Right lung (tissue), 5 donors: ENCODE data around the gene DPPA5. TPM values are rescaled to one million over a fixed set of nuclear protein-coding genes. Genes with fewer than 3 reads are reported as not detected.
A peak's percentile ranks its signal among the peaks of the same experiment; 100 is the strongest.
"Not testable (repeated sequence)": the region's sequence is repeated elsewhere in the genome, so short reads cannot be mapped to it uniquely, and the experiment has no call there.

Experiments used
- DNase-seq, 2 donors: peaks; one replicate each; pipeline ENCODE4 v3.0.0-alpha.2; 2013
- polyA plus RNA-seq, 5 donors: library from polyadenylated mRNA; unstranded; fragments of 120-200 nt; gene quantifications; one replicate each; pipeline versions ENCODE4 v1.2.1 to v1.2.3, GENCODE V29; 2013; ENCODE audit warnings: inconsistent platforms in 1 of 5, low replicate concordance in 1 of 5; ENCODE audit not compliant: insufficient read length in 5 of 5, insufficient read depth in 1 of 5

The DPPA5 gene
- polyA plus RNA-seq, 5 donors, result not detected

DNA sequence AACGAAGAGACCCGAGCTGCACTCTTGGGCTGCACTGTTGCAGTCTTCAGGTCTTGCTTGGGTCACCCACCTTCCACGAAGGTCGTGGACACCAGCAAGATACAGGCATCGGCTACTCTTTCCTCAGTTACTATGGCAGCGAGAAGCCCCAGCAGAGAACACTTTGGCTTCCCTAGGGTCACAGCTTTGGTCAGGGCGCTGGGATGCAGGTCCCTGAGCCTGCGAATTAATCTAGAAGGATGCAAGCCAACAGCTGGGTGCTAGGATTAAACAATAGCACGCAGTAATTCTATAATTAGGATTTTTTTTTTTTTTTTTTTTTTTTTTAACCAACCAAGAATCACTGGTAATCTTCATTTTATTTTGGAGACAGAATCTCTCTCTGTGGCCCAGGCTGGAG lies 10.5 kb upstream of the DPPA5 start:
- no peak for DNase-seq

DNA sequence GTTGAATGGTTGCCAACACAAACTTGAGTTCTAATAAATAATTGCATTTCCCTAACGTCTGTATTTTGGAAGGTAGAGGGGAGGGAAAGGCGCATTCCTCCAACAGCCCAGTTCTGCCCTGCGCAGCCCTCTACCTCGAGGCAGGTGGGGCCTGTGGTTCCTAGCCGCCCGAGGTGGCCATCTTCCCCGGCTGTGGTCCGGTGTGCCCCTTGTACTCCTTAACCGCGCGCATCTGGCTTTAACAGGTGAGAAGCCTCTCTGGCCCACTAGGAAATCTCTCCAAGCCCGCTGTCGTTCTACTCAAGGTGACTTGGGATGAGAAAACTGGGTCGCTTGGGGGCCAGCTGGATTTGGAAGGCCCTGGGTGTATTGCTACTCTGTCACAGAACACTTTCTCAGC lies 10.0 kb upstream of the DPPA5 start:
- DNase-seq, result no peak

DNA sequence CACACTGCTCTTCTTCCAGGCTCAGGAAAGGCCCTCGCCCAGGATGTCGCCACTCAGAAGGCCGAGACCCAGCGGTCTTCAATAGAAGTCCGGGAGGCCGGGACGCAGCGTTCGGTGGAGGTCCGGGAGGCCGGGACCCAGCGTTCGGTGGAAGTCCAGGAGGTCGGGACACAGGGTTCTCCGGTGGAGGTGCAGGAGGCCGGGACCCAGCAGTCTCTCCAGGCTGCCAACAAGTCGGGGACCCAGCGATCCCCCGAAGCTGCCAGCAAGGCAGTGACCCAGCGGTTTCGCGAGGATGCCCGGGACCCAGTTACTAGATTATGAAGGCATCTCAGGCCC lies 9.4 kb upstream of the DPPA5 start:
- DNase-seq, result no peak

- DNase-seq, result no peak
These were observed 8.9 kb upstream of the DPPA5 start for GRCh38 chr6:73362869-73363536.

- DNase-seq, result no peak
These were observed 8.3 kb upstream of the DPPA5 start, which contains the start of gene KHDC3L for GRCh38 chr6:73362358-73362757. Gene KHDC3L, plus strand, starts transcription at chr6:73362658. Its CDS starts 72 bp downstream, at chr6:73362730.

DNA sequence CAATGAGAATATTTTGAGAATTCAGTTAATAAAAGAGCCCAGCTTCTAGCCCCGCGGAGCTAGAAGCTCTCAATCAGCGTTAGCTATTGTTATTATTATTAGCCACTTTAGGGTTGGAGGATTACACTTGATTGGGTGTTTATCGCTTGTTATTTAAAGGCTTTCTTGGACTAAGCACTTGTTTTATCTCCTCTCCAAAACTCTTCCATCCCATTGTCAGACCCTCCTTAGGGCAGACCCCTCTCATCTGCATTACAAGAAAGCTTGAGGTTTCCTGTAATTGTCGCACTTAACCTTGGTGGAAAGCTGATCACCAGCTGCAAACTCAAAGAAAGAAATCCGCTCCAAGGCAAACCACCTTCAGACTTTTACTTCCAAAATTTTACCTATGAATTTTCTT lies 4.8 kb downstream of the DPPA5 start:
- no peak for DNase-seq

DNA sequence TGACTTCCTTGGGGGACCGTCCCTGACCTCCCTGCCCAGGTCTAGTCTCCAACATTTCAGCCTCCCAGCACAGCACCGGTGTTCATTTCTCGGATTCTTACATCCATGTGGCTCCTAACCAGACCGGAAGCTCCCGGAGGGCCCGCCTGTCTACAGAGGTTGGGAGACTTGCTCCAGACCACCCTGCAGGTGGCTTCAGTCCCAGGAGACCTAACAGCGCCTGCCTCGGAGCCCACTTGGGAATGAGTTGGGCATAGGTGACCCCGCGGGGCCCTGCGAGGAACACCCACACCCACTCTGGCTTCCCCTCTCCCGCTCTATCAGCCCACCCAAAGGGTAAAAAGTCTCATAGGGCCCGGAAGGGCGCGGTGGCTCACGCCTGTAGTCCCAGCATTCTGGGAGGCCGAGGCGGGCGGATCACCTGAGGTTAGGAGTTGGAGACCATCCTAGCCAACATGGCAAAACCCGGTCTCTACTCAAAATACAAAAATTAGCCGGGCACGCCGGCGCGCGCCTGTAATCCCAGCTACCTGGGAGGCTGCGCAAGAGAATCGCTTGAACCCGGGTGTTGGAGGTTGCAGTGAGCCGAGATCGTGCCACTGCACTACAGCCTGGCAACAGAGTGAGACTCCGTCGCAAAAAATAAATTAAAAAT lies 5.4 kb downstream of the DPPA5 start:
- no peak for DNase-seq

DNA sequence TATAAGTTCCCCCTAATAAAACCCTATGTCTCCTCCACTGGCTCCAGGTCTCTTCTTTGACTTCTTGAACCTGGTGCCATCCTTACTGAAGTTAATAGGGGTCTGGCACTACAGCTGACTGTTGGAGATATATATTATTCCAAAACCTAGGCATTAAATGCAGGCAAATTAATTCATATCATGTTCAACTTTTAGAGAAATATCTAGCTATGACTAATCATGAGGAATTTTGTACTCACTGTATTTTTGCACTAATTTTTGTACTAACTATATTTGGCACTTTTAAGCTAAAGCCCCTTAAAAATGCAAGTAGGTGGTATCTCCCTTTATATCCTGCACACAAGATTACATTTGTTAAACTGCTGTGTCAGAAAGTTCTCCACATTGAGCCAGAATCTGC lies 10.9 kb downstream of the DPPA5 start:
- no peak for DNase-seq

GRCh38 chr6:73342174-73342573 lies 11.9 kb downstream of the DPPA5 start:
- no peak for DNase-seq

DNA sequence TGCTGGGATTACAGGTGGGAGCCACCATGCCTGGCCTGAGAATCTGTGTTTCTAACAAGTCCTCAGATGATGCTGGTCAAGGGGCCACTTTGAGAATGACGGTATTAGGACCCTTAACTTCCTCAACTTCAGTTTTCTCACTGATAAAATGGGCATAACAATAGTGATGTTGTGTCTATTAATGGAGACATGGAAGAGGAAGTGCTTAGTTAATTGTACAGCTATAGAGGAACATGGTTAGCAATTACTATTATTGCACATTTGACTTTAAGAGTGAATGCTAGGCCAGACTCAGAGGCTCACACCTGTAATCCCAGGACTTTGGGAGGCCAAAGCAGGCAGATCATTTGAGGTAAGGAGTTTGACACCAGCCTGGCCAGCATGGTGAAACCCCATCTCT lies 12.7 kb downstream of the DPPA5 start:
- no peak for DNase-seq

DNA sequence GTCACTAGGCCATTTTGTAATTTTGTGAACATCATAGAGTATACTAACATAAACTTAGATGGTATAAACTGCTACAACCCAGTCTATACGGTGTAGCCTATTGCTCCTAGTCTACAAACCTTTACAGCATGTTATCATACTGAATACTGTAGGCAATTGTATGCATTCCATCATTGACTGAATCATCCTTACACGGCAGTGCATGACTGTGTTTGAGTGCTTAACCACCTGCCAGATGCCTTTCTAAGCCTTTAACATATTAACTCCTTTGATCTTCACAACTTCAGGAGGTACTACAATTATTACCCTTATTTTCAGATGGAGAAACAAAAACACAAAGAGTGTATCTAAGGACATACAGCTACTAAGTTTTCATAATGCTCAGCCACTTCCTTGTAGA lies 14.0 kb downstream of the DPPA5 start:
- DNase-seq, result no peak

DNA sequence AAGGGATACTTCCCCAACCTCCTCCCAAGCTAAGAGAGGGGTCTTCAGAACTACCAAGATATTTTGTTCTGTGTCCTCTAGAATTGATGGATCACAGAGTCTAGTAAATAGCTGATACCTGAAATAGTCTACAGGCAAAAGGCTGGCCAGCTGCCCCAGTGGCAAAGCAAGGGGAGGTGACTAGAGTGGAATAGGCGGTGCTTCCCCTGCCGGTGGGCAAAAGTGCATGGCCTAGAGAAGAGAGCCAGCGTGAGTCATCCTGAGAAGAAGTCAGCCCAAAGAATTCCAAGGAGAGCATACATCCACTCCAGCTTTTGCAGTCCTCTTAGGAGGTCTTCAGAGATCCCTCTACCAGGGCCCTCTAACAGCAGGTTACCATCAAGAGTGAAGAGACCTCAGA lies 14.7 kb downstream of the DPPA5 start:
- no peak for DNase-seq

DNA sequence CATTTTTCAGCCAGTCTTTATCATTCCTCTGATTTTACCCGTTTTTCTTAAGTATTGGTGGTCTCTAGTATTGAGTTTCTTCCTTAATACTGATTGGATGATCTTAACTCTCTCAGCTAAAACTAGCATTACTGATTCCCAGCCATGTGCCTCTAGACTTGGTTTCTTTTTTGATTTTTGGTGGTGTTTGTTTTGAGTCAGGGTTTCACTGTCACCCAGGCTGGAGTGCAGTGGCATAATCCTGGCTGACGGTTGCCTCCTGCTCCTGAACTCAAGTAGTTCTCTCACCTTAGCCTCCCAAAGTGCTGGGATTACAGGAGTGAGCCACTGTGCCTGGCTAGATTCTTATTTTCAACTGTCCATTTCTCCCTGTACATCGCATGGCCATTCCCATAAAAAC lies 24.9 kb downstream of the DPPA5 start:
- DNase-seq, result no peak

DNA sequence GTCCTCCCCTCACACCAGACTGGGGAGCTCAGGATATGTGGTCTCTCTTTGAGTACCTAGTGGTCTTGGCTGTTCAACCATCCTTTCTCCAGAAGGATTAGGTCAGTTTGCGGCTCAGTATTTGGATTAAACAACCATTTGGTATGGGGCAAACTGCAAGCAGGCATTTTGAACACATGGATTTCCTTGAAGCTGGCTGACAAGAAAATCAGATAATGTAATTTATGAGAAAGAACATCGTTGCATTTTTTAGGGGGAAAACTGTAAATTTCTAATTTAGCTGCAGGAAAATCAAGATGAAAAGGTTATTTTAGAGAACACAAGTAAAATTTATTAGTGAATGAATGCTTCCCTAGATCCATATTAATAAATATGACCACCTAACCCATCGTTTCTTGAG lies 25.3 kb downstream of the DPPA5 start:
- no peak for DNase-seq

- no peak for DNase-seq
These were observed 28.4 kb downstream of the DPPA5 start for GRCh38 chr6:73325656-73326055.

GRCh38 chr6:73323323-73323722 lies 30.8 kb downstream of the DPPA5 start:
- no peak for DNase-seq

GRCh38 chr6:73314577-73315492 lies 39.2 kb downstream of the DPPA5 start:
- DNase-seq, result no peak

DNA sequence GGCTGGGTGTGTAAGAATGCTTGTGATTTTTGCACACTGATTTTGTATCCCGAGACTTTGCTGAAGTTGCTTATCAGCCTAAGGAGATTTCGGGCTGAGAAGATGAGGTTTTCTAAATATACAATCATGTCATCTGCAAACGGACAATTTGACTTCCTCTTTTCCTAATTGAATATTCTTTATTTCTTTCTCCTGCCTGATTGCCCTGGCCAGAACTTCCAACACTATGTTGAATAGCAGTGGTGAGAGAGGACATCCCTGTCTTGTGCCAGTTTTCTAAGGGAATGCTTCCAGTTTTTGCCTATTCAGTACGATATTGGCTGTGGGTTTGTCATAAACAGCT lies 43.6 kb downstream of the DPPA5 start:
- DNase-seq, result not testable (repeated sequence)

DNA sequence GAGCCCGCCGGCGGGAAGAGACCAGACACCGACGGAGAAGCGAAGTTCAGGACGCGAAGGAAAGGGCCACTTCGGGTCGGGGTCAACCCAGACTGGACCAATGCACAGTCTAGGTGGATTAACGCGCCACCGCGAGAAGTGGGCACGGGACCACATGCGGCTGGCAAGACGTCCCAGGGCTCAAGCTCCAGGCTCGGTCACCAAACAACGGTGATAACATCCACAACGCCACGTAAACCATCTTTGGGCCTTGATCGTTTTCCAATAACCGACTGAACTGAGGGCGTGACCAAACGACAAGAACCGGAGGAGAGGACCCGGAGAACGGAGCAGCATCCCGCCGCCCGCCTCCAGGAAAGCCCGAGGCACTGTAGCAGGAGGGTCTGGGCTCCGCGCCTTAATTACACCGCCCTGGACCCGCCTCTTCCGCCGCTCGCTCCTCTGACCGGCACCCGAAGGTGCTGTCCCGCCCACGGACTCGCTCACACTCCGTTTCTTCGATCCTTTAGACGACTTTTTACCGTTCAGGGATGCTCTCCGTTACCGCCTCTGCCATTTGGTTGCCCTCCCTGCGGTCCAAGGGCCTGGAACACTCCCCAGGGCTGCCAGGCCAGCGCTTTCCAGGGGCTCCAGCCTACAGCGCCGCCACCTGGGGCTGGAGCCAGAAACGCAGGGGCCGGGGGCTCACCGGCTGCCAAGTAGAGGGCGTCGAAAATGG lies 44.1 kb downstream of the DPPA5 start:
- peak; percentile 70 to 72 for DNase-seq

DNA sequence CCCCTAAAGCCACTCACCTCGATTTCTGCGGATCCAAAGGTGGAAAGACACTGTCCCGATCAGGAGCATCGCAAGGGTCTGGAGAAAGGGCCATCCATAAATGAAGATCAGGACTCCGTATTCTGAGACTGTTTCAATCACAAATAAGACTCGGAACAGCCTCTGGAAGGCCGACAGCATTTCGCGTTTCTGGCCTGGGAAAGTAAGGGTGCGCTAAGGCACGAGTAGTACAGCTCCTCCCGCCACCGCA lies 44.6 kb downstream of the DPPA5 start:
- no peak for DNase-seq

DNA sequence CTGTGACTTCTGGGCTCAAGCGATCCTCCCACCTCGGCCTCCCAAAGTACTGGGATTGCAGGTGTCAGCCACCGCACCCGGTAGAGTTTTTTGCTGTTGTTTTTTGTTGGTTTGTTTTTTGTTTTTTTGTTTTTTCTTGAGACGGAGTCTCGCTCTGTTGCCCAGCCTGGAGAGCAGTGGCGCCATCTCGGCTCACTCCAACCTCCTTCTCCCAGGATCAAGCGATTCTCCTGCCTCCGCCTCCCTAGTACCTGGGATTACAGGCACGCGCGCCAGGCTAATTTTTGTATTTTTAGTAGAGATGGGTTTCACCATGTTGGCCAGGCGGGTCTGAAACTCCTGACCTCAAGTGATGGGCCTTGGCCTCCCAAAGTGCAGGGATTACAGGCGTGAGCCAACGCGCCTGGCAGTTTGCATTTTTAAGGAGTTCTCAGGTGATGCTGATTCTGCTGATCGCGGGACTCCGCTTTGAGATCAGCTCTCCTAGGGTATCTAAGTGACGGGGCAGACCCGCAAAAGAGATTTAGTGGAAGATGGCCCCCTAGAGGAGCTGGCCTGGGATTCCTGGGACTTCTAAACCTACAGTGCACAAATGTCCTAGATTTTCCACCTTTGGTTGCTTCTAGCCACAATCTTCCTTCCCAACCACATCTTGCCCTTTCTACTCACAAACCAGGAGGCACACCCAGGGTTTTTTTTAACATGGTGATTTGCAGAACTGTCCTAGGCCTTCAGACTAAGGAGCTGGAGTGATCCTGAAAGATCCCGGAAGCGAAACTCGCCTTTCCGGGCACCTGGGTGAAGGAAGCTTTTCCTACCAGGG lies 45.2 kb downstream of the DPPA5 start:
- DNase-seq, result no peak

GRCh38 chr6:73303773-73304172 lies 50.3 kb downstream of the DPPA5 start:
- DNase-seq, result not testable (repeated sequence)
